ENCODE data around the gene SREBF1. TPM values are rescaled to one million over a fixed set of nuclear protein-coding genes. Genes with fewer than 3 reads are reported as not detected.

The SREBF1 gene
- total RNA-seq, result 10 to 100 TPM in 1 of 2 experiments, 1 to 10 TPM in 1; 10.0 to 11.7 TPM
- 10 to 100 TPM in 1 of 2 donors, 1 to 10 TPM in 1; 5.0 to 15.5 TPM for polyA plus RNA-seq

GRCh38 chr17:17836818-17837379 is at the start of gene SREBF1:
TSS of gene SREBF1 (minus strand) at chr17:17836986. CDS start at chr17:17836817, 169 bp downstream.
- H3K36me3 Mint-ChIP-seq, result peaks cover 3 to 9% of the 10 kb centered on the region in 2 donors
- no peaks in the 10 kb centered on the region for H3K9me3 ChIP-seq (ENCODE audit: control insufficient read depth in 1 of 2, low read length in 2 of 2)
- H3K4me3 ChIP-seq (ENCODE audit: low read length in 2 of 2), result peak within 1 kb of the TSS; percentile 48 to 64
- H3K4me1 ChIP-seq (ENCODE audit: insufficient read depth, low read length), result peaks cover 57% of the 10 kb centered on the region
- H3K27ac Mint-ChIP-seq, result peak within 1 kb of the TSS; percentile 95 to 99 (median 98)
- H3K27me3 Mint-ChIP-seq, result no peaks in the 10 kb centered on the region
- intact Hi-C loops (cut with micrococcal nuclease), result loop anchor here (1.0 to 5.0 kb wide), 5 partner anchors 14 to 135 kb away; partner anchors contain the start of genes DRC3 and TOM1L2
- H3K4me3 Mint-ChIP-seq, result peak within 1 kb of the TSS; percentile 86 to 93 (median 89)
- CTCF ChIA-PET (ENCODE audit: partially characterized antibody), result interaction anchor here (0.8 to 2.1 kb wide), 10 partner anchors 9 to 196 kb away, joined by 3 to 17 read pairs (median 4); no protein-coding TSS in a partner anchor
- POLR2A ChIA-PET (ENCODE audit: partially characterized antibody), result interaction anchor here (0.9 to 4.6 kb wide), 15 partner anchors 11 to 202 kb away, joined by 3 to 79 read pairs (median 5); partner anchors contain the start of genes ATPAF2 and GID4
- H3K9me3 Mint-ChIP-seq, result no peaks in the 10 kb centered on the region
- peak within 1 kb of the TSS; percentile 98 for H3K27ac ChIP-seq (ENCODE audit: low read depth, low read length)
- H3K36me3 ChIP-seq (ENCODE audit: insufficient read depth, low read length), result no peaks in the 10 kb centered on the region
- DNase-seq, result peak; percentile 51 to 66 (median 58)
- H3K27me3 ChIP-seq (ENCODE audit: insufficient read depth, low read length), result no peaks in the 10 kb centered on the region
- peaks cover 35 to 74% (median 62%) of the 10 kb centered on the region in 4 donors for H3K4me1 Mint-ChIP-seq

- ChIA-PET POLR2A (ENCODE audit: partially characterized antibody) (no interaction called here), CTCF (ENCODE audit: partially characterized antibody) (interaction anchor here (1.2 kb wide), 1 partner anchor 147 kb away, joined by 5 read pairs; no protein-coding TSS in a partner anchor)
- H3K9me3 Mint-ChIP-seq, result no peaks in the 10 kb centered on the region
- H3K36me3 Mint-ChIP-seq, result peaks cover 21 to 40% of the 10 kb centered on the region in 2 donors
- Histone ChIP-seq H3K4me3 (ENCODE audit: low read length in 2 of 2) (no peak overlapping the region), H3K9me3 (ENCODE audit: control insufficient read depth in 1 of 2, low read length in 2 of 2) (no peaks in the 10 kb centered on the region), H3K27ac (ENCODE audit: low read depth, low read length) (no peak overlapping the region), H3K4me1 (ENCODE audit: insufficient read depth, low read length) (no peaks in the 10 kb centered on the region), H3K36me3 (ENCODE audit: insufficient read depth, low read length) (peaks cover 8% of the 10 kb centered on the region), H3K27me3 (ENCODE audit: insufficient read depth, low read length) (no peaks in the 10 kb centered on the region)
- no peaks in the 10 kb centered on the region for H3K27me3 Mint-ChIP-seq
- no peak for DNase-seq
- intact Hi-C loops (cut with micrococcal nuclease), result no loop called here
- peaks cover 0 to 4% (median 2%) of the 10 kb centered on the region in 4 donors for H3K4me1 Mint-ChIP-seq
- H3K27ac Mint-ChIP-seq, result no peak overlapping the region
- H3K4me3 Mint-ChIP-seq, result no peak overlapping the region
Measured at GRCh38 chr17:17886226-17886625, 49.4 kb upstream of the SREBF1 start.

GRCh38 chr17:17884391-17885357 is 47.9 kb upstream of the SREBF1 start:
- POLR2A ChIA-PET (ENCODE audit: partially characterized antibody), result no interaction called here
- CTCF ChIA-PET (ENCODE audit: partially characterized antibody), result interaction anchor here (0.7 to 1.9 kb wide), 4 partner anchors 8 to 149 kb away, joined by 3 to 5 read pairs (median 4); no protein-coding TSS in a partner anchor
- DNase-seq, result no peak
- H3K27ac Mint-ChIP-seq, result peak overlapping the region in 1 of 7 donors; percentile 62
- H3K9me3 Mint-ChIP-seq, result no peaks in the 10 kb centered on the region
- Histone ChIP-seq H3K4me1 (ENCODE audit: insufficient read depth, low read length) (no peaks in the 10 kb centered on the region), H3K9me3 (ENCODE audit: control insufficient read depth in 1 of 2, low read length in 2 of 2) (no peaks in the 10 kb centered on the region), H3K36me3 (ENCODE audit: insufficient read depth, low read length) (peaks cover 8% of the 10 kb centered on the region), H3K27ac (ENCODE audit: low read depth, low read length) (no peak overlapping the region), H3K4me3 (ENCODE audit: low read length in 2 of 2) (no peak overlapping the region), H3K27me3 (ENCODE audit: insufficient read depth, low read length) (no peaks in the 10 kb centered on the region)
- peaks cover 31 to 48% of the 10 kb centered on the region in 2 donors for H3K36me3 Mint-ChIP-seq
- H3K4me1 Mint-ChIP-seq, result peaks cover 0 to 1% (median 0%) of the 10 kb centered on the region in 4 donors
- no peaks in the 10 kb centered on the region for H3K27me3 Mint-ChIP-seq
- H3K4me3 Mint-ChIP-seq, result no peak overlapping the region
- intact Hi-C loops (cut with micrococcal nuclease), result no loop called here

- peaks cover 0 to 1% (median 0%) of the 10 kb centered on the region in 4 donors for H3K4me1 Mint-ChIP-seq
- H3K27me3 Mint-ChIP-seq, result no peaks in the 10 kb centered on the region
- H3K27ac Mint-ChIP-seq, result no peak overlapping the region
- DNase-seq, result no peak
- Histone ChIP-seq H3K36me3 (ENCODE audit: insufficient read depth, low read length) (peaks cover 12% of the 10 kb centered on the region), H3K4me1 (ENCODE audit: insufficient read depth, low read length) (no peaks in the 10 kb centered on the region), H3K27me3 (ENCODE audit: insufficient read depth, low read length) (no peaks in the 10 kb centered on the region), H3K9me3 (ENCODE audit: control insufficient read depth in 1 of 2, low read length in 2 of 2) (no peaks in the 10 kb centered on the region), H3K4me3 (ENCODE audit: low read length in 2 of 2) (no peak overlapping the region), H3K27ac (ENCODE audit: low read depth, low read length) (no peak overlapping the region)
- intact Hi-C loops (cut with micrococcal nuclease), result no loop called here
- H3K4me3 Mint-ChIP-seq, result no peak overlapping the region
- peaks cover 36 to 57% of the 10 kb centered on the region in 2 donors for H3K36me3 Mint-ChIP-seq
- CTCF ChIA-PET (ENCODE audit: partially characterized antibody), result interaction anchor here (0.9 to 1.9 kb wide), 2 partner anchors 22 to 150 kb away, joined by 3 to 5 read pairs; no protein-coding TSS in a partner anchor
- H3K9me3 Mint-ChIP-seq, result no peaks in the 10 kb centered on the region
- POLR2A ChIA-PET (ENCODE audit: partially characterized antibody), result no interaction called here
Measured at GRCh38 chr17:17883801-17884200, 47.0 kb upstream of the SREBF1 start.

GRCh38 chr17:17882082-17882581 is 45.3 kb upstream of the SREBF1 start:
- intact Hi-C loops (cut with micrococcal nuclease), result no loop called here
- no peaks in the 10 kb centered on the region for H3K27me3 ChIP-seq (ENCODE audit: insufficient read depth, low read length)
- H3K9me3 Mint-ChIP-seq, result no peaks in the 10 kb centered on the region
- no peak overlapping the region for H3K27ac ChIP-seq (ENCODE audit: low read depth, low read length)
- DNase-seq, result no peak
- ChIA-PET CTCF (ENCODE audit: partially characterized antibody) (no interaction called here), POLR2A (ENCODE audit: partially characterized antibody) (no interaction called here)
- peaks cover 48 to 67% of the 10 kb centered on the region in 2 donors for H3K36me3 Mint-ChIP-seq
- no peaks in the 10 kb centered on the region for H3K9me3 ChIP-seq (ENCODE audit: control insufficient read depth in 1 of 2, low read length in 2 of 2)
- H3K27ac Mint-ChIP-seq, result no peak overlapping the region
- H3K4me3 ChIP-seq (ENCODE audit: low read length in 2 of 2), result no peak overlapping the region
- H3K27me3 Mint-ChIP-seq, result no peaks in the 10 kb centered on the region
- H3K36me3 ChIP-seq (ENCODE audit: insufficient read depth, low read length), result peaks cover 28% of the 10 kb centered on the region
- peaks cover 0 to 1% (median 0%) of the 10 kb centered on the region in 4 donors for H3K4me1 Mint-ChIP-seq
- H3K4me3 Mint-ChIP-seq, result no peak overlapping the region
- no peaks in the 10 kb centered on the region for H3K4me1 ChIP-seq (ENCODE audit: insufficient read depth, low read length)

- no peaks in the 10 kb centered on the region for H3K4me1 ChIP-seq (ENCODE audit: insufficient read depth, low read length)
- Mint-ChIP-seq H3K27ac (peak overlapping the region in 1 of 7 donors; percentile 9), H3K4me3 (no peak overlapping the region), H3K9me3 (no peaks in the 10 kb centered on the region), H3K4me1 (peaks cover 0 to 1% (median 0%) of the 10 kb centered on the region in 4 donors), H3K36me3 (peaks cover 63 to 74% of the 10 kb centered on the region in 2 donors), H3K27me3 (no peaks in the 10 kb centered on the region)
- intact Hi-C loops (cut with micrococcal nuclease), result no loop called here
- no peaks in the 10 kb centered on the region for H3K27me3 ChIP-seq (ENCODE audit: insufficient read depth, low read length)
- ChIA-PET POLR2A (ENCODE audit: partially characterized antibody) (no interaction called here), CTCF (ENCODE audit: partially characterized antibody) (interaction anchor here (1.2 kb wide), 1 partner anchor 17 kb away, joined by 3 read pairs; no protein-coding TSS in a partner anchor)
- H3K4me3 ChIP-seq (ENCODE audit: low read length in 2 of 2), result no peak overlapping the region
- no peaks in the 10 kb centered on the region for H3K9me3 ChIP-seq (ENCODE audit: control insufficient read depth in 1 of 2, low read length in 2 of 2)
- no peak for DNase-seq
- no peak overlapping the region for H3K27ac ChIP-seq (ENCODE audit: low read depth, low read length)
- peaks cover 38% of the 10 kb centered on the region for H3K36me3 ChIP-seq (ENCODE audit: insufficient read depth, low read length)
Measured at GRCh38 chr17:17880577-17881196, 43.9 kb upstream of the SREBF1 start.
